GM23338 (cell line): ENCODE data around the gene ROR1. TPM values are rescaled to one million over a fixed set of nuclear protein-coding genes. Genes with fewer than 3 reads are reported as not detected.

Experiments
- ATAC-seq: fragments of 200-7000 bp; cut with Tn5 transposase; 3 replicates; pipeline ENCODE4 v1.9.1; 2020
- DNase-seq: peaks from one replicate; pipeline ENCODE4 v3.0.0-alpha.2; 2015; ENCODE audit warnings: low spot score
- H2AFZ ChIP-seq: fragments of 200-600 bp; sonication (generic); 2 replicates; pipeline ENCODE4 v1.8.0; 2016; ENCODE audit warnings: antibody characterized with exemption, mild to moderate bottlenecking, moderate library complexity
- H3F3A ChIP-seq: fragments of 200-600 bp; sonication (generic); replicated peaks from 2 replicates; pipeline ENCODE4 v1.8.0; 2017; ENCODE audit warnings: antibody characterized with exemption, mixed run types, low read depth
- H3K27ac ChIP-seq: fragments of 200-600 bp; sonication (generic); 2 replicates; pipeline ENCODE4 v1.6.1; 2016; ENCODE audit warnings: low read depth
- H3K27me3 ChIP-seq: fragments of 200-600 bp; sonication (generic); 2 replicates; pipeline ENCODE4 v1.8.0; 2016; ENCODE audit warnings: mild to moderate bottlenecking, mixed run types, moderate library complexity; ENCODE audit not compliant: insufficient read depth
- H3K36me3 ChIP-seq: fragments of 200-600 bp; sonication (generic); 2 replicates; pipeline ENCODE4 v1.8.0; 2016; ENCODE audit warnings: mild to moderate bottlenecking; ENCODE audit not compliant: insufficient read depth
- H3K4me1 ChIP-seq: fragments of 200-600 bp; sonication (generic); 2 replicates; pipeline ENCODE4 v1.8.0; 2016; ENCODE audit warnings: mild to moderate bottlenecking, moderate library complexity; ENCODE audit not compliant: insufficient read depth
- H3K4me2 ChIP-seq: fragments of 200-600 bp; sonication (generic); 2 replicates; pipeline ENCODE4 v1.7.1; 2017; ENCODE audit warnings: mixed run types
- H3K4me3 ChIP-seq: fragments of 200-600 bp; sonication (generic); 2 replicates; pipeline ENCODE4 v1.6.1; 2016; ENCODE audit warnings: mixed run types
- H3K79me2 ChIP-seq: fragments of 200-600 bp; sonication (generic); replicated peaks from 2 replicates; pipeline ENCODE4 v1.8.0; 2017; ENCODE audit warnings: mild to moderate bottlenecking; ENCODE audit not compliant: insufficient read depth
- H3K9me2 ChIP-seq: fragments of 200-600 bp; sonication (generic); 2 replicates; pipeline ENCODE4 v1.8.0; 2017; ENCODE audit not compliant: insufficient read depth
- H4K20me1 ChIP-seq: fragments of 200-600 bp; sonication (generic); replicated peaks from 2 replicates; pipeline ENCODE4 v1.8.0; 2017; ENCODE audit warnings: mild to moderate bottlenecking; ENCODE audit not compliant: insufficient read depth
- H3K27ac Mint-ChIP-seq: 2 replicates; pipeline ENCODE4 v1.8.0; 2020; ENCODE audit warnings: inconsistent platforms, mild to moderate bottlenecking, moderate library complexity, mixed read lengths
- H3K27me3 Mint-ChIP-seq: 3 replicates; pipeline ENCODE4 v1.8.0; 2022; ENCODE audit warnings: low read depth, mild to moderate bottlenecking, moderate library complexity, mixed read lengths, inconsistent platforms; ENCODE audit not compliant: insufficient read depth, poor library complexity
- H3K36me3 Mint-ChIP-seq: 3 replicates; pipeline ENCODE4 v1.8.0; 2021; ENCODE audit warnings: low read depth, mild to moderate bottlenecking, inconsistent platforms, moderate library complexity, mixed read lengths
- H3K4me1 Mint-ChIP-seq: 3 replicates; pipeline ENCODE4 v1.8.0; 2020; ENCODE audit warnings: mild to moderate bottlenecking, inconsistent platforms, mixed read lengths
- H3K4me3 Mint-ChIP-seq: 3 replicates; pipeline ENCODE4 v1.8.0; 2021; ENCODE audit warnings: moderate library complexity, mild to moderate bottlenecking, inconsistent platforms, mixed read lengths
- H3K9me3 Mint-ChIP-seq: 3 replicates; pipeline ENCODE4 v1.8.0; 2020; ENCODE audit warnings: moderate library complexity, mild to moderate bottlenecking, inconsistent platforms, mixed read lengths
- EZH2 ChIP-seq: fragments of 200-600 bp; sonication (generic); IDR thresholded peaks from one replicate; pipeline ENCODE4 v1.8.0; 2017; ENCODE audit warnings: antibody characterized with exemption, mild to moderate bottlenecking, low read depth; ENCODE audit not compliant: unreplicated experiment
- EZH2phosphoT487 ChIP-seq: fragments of 200-600 bp; sonication (generic); IDR thresholded peaks from one replicate; pipeline ENCODE4 v1.8.1; 2018; ENCODE audit warnings: antibody characterized with exemption; ENCODE audit not compliant: unreplicated experiment
- POLR2AphosphoS5 ChIP-seq: IDR thresholded peaks from 2 replicates; pipeline ENCODE4 v1.6.1; 2016; ENCODE audit warnings: antibody characterized with exemption, low read depth
- ZNF331 ChIP-seq: fragments of 250-450 bp; sonication (Bioruptor Pico); IDR thresholded peaks from 2 replicates; pipeline ENCODE4 v1.5.0; 2020; ENCODE audit warnings: low read depth, mild to moderate bottlenecking, moderate library complexity
- polyA plus RNA-seq: library from polyadenylated mRNA; unstranded; fragments of >200 nt; fragmentation: Nextera tagmentation; extraction: Ambion mirVana; gene quantifications from 2 replicates; pipeline ENCODE4 v1.2.1, GENCODE V29; 2016
- total RNA-seq: library from RNA; depleted of rRNA; stranded (reverse); fragments of >200 nt; shearing (Covaris generic); gene quantifications from 2 replicates; pipeline ENCODE4 v1.2.3, GENCODE V29; 2014
- TF ChIP-seq, protein P1 (sequence below): fragments of 250-450 bp; sonication (Bioruptor Pico); IDR thresholded peaks from 2 replicates; pipeline ENCODE4 v1.5.0; 2020; ENCODE audit warnings: mild to moderate bottlenecking, moderate library complexity
- TF ChIP-seq, protein P2 (sequence below): IDR thresholded peaks from 2 replicates; pipeline ENCODE4 v1.6.1; 2016; ENCODE audit warnings: antibody characterized with exemption
- TF ChIP-seq, protein P3 (sequence below), 2 experiments: fragments of 200-600 bp in 1 of 2; sonication (generic) in 1 of 2; conservative IDR thresholded peaks; 2 replicates each; pipeline versions ENCODE4 v1.5.1 to v1.6.1; 2016 to 2017; ENCODE audit warnings: antibody characterized with exemption in 2 of 2, low read depth in 2 of 2, mild to moderate bottlenecking in 2 of 2, moderate library complexity in 1 of 2

The ROR1 gene
- total and polyA plus RNA-seq, 2 experiments from 2014 or later = 59.7 to 96.0 TPM

DNA sequence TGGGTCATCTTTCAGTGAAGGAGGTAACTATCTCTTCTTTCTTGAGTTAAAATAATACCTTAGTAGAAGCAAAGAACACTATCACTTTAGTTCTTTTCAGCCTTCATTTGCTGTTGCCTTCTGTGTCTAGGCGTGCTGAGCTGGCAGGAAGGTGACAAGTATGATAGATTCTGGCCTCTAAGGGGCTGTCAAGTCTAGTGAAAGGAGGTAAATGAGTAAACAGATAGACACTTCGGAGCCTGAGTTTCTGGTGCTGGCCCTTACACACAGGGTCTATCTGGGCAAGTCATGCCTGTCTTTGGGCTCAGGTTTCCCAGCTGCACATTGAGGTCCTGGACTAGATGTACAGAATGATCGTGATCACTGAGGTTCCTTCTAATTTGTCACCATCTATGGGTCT is 89.3 kb downstream of the ROR1 start:
- Mint-ChIP-seq H3K27me3 (peaks cover 2% of the 10 kb centered on the region), H3K4me3 (no peak overlapping the region), H3K36me3 (no peaks in the 10 kb centered on the region; the same call in 2 of the 3 replicates), H3K27ac (no peak overlapping the region), H3K9me3 (no peaks in the 10 kb centered on the region; the same call in 2 of the 3 replicates), H3K4me1 (peaks cover 67% of the 10 kb centered on the region)
- TF ChIP-seq POLR2AphosphoS5 = no peak
- TF ChIP-seq, protein P1, sequence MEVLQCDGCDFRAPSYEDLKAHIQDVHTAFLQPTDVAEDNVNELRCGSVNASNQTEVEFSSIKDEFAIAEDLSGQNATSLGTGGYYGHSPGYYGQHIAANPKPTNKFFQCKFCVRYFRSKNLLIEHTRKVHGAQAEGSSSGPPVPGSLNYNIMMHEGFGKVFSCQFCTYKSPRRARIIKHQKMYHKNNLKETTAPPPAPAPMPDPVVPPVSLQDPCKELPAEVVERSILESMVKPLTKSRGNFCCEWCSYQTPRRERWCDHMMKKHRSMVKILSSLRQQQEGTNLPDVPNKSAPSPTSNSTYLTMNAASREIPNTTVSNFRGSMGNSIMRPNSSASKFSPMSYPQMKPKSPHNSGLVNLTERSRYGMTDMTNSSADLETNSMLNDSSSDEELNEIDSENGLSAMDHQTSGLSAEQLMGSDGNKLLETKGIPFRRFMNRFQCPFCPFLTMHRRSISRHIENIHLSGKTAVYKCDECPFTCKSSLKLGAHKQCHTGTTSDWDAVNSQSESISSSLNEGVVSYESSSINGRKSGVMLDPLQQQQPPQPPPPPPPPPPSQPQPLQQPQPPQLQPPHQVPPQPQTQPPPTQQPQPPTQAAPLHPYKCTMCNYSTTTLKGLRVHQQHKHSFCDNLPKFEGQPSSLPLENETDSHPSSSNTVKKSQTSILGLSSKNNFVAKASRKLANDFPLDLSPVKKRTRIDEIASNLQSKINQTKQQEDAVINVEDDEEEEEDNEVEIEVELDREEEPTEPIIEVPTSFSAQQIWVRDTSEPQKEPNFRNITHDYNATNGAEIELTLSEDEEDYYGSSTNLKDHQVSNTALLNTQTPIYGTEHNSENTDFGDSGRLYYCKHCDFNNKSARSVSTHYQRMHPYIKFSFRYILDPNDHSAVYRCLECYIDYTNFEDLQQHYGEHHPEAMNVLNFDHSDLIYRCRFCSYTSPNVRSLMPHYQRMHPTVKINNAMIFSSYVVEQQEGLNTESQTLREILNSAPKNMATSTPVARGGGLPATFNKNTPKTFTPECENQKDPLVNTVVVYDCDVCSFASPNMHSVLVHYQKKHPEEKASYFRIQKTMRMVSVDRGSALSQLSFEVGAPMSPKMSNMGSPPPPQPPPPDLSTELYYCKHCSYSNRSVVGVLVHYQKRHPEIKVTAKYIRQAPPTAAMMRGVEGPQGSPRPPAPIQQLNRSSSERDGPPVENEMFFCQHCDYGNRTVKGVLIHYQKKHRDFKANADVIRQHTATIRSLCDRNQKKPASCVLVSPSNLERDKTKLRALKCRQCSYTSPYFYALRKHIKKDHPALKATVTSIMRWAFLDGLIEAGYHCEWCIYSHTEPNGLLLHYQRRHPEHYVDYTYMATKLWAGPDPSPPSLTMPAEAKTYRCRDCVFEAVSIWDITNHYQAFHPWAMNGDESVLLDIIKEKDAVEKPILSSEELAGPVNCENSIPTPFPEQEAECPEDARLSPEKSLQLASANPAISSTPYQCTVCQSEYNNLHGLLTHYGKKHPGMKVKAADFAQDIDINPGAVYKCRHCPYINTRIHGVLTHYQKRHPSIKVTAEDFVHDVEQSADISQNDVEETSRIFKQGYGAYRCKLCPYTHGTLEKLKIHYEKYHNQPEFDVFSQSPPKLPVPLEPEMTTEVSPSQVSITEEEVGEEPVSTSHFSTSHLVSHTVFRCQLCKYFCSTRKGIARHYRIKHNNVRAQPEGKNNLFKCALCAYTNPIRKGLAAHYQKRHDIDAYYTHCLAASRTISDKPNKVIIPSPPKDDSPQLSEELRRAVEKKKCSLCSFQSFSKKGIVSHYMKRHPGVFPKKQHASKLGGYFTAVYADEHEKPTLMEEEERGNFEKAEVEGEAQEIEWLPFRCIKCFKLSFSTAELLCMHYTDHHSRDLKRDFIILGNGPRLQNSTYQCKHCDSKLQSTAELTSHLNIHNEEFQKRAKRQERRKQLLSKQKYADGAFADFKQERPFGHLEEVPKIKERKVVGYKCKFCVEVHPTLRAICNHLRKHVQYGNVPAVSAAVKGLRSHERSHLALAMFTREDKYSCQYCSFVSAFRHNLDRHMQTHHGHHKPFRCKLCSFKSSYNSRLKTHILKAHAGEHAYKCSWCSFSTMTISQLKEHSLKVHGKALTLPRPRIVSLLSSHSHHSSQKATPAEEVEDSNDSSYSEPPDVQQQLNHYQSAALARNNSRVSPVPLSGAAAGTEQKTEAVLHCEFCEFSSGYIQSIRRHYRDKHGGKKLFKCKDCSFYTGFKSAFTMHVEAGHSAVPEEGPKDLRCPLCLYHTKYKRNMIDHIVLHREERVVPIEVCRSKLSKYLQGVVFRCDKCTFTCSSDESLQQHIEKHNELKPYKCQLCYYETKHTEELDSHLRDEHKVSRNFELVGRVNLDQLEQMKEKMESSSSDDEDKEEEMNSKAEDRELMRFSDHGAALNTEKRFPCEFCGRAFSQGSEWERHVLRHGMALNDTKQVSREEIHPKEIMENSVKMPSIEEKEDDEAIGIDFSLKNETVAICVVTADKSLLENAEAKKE = no peak
- TF ChIP-seq, protein P2, sequence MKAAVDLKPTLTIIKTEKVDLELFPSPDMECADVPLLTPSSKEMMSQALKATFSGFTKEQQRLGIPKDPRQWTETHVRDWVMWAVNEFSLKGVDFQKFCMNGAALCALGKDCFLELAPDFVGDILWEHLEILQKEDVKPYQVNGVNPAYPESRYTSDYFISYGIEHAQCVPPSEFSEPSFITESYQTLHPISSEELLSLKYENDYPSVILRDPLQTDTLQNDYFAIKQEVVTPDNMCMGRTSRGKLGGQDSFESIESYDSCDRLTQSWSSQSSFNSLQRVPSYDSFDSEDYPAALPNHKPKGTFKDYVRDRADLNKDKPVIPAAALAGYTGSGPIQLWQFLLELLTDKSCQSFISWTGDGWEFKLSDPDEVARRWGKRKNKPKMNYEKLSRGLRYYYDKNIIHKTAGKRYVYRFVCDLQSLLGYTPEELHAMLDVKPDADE = no peak
- TF ChIP-seq EZH2 = no peak
- TF ChIP-seq EZH2phosphoT487 = no peak
- no peak for TF ChIP-seq ZNF331 (CRISPR knock-in tag)
- TF ChIP-seq, protein P3, sequence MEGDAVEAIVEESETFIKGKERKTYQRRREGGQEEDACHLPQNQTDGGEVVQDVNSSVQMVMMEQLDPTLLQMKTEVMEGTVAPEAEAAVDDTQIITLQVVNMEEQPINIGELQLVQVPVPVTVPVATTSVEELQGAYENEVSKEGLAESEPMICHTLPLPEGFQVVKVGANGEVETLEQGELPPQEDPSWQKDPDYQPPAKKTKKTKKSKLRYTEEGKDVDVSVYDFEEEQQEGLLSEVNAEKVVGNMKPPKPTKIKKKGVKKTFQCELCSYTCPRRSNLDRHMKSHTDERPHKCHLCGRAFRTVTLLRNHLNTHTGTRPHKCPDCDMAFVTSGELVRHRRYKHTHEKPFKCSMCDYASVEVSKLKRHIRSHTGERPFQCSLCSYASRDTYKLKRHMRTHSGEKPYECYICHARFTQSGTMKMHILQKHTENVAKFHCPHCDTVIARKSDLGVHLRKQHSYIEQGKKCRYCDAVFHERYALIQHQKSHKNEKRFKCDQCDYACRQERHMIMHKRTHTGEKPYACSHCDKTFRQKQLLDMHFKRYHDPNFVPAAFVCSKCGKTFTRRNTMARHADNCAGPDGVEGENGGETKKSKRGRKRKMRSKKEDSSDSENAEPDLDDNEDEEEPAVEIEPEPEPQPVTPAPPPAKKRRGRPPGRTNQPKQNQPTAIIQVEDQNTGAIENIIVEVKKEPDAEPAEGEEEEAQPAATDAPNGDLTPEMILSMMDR (conservative IDR thresholded peaks at IDR 0.05; ENCODE audit: low read depth in 2 of 2) = no peak
- H3K4me2 ChIP-seq = no peak overlapping the region
- H3F3A ChIP-seq = no peaks in the 10 kb centered on the region
- H2AFZ ChIP-seq = no peak overlapping the region
- H3K27ac ChIP-seq = no peak overlapping the region
- H3K36me3 ChIP-seq = no peaks in the 10 kb centered on the region
- peaks cover 18% of the 10 kb centered on the region for H4K20me1 ChIP-seq
- no peak overlapping the region for H3K4me3 ChIP-seq
- DNase-seq (no peak), ATAC-seq (no peak)
- H3K4me1 ChIP-seq = peaks cover 40% of the 10 kb centered on the region
- H3K79me2 ChIP-seq = peaks cover 100% of the 10 kb centered on the region
- no peaks in the 10 kb centered on the region for H3K9me2 ChIP-seq
- H3K27me3 ChIP-seq = no peaks in the 10 kb centered on the region
